Spleen (tissue), 11 donors: Measurements from ENCODE around the gene TFPT. TPM values are rescaled to one million over a fixed set of nuclear protein-coding genes. Genes with fewer than 3 reads are reported as not detected.
A peak's percentile ranks its signal among the peaks of the same experiment; 100 is the strongest.

Source experiments
- DNase-seq: peaks from one replicate; pipeline ENCODE4 v3.0.0-alpha.2; 2020
- H3K27ac ChIP-seq, 8 donors: fragments of 200-600 bp; sonication (generic) in 7 of 8; 1 replicate in 4 of 8; 2 replicates in 4 of 8; pipeline versions ENCODE4 v1.5.0 to v1.8.0; 2016 to 2021; ENCODE audit warnings: inconsistent platforms in 4 of 8, mild to moderate bottlenecking in 4 of 8, moderate library complexity in 1 of 8
- H3K27me3 ChIP-seq, 7 donors: fragments of 200-600 bp; sonication (generic) in 6 of 7; replicated peaks in 1 of 7; 1 replicate in 4 of 7; 2 replicates in 3 of 7; pipeline versions ENCODE4 v1.5.0 to v1.8.0; 2016 to 2021; ENCODE audit warnings: inconsistent platforms in 3 of 7, mild to moderate bottlenecking in 1 of 7
- H3K36me3 ChIP-seq, 6 donors: fragments of 200-600 bp; sonication (generic) in 5 of 6; 1 replicate in 4 of 6; 2 replicates in 2 of 6; pipeline versions ENCODE4 v1.5.0 to v1.8.0; 2016 to 2021; ENCODE audit warnings: inconsistent platforms in 2 of 6
- H3K4me1 ChIP-seq, 6 donors: fragments of 200-600 bp; sonication (generic) in 5 of 6; 1 replicate in 3 of 6; 2 replicates in 3 of 6; pipeline versions ENCODE4 v1.5.0 to v1.8.0; 2016 to 2021; ENCODE audit warnings: inconsistent platforms in 3 of 6
- H3K4me3 ChIP-seq, 8 donors: fragments of 200-600 bp; sonication (generic) in 7 of 8; 1 replicate in 4 of 8; 2 replicates in 4 of 8; pipeline versions ENCODE4 v1.5.0 to v1.8.0; 2016 to 2021; ENCODE audit warnings: inconsistent platforms in 4 of 8, mild to moderate bottlenecking in 4 of 8, moderate library complexity in 2 of 8
- H3K9me3 ChIP-seq, 8 donors: fragments of 200-600 bp; sonication (generic) in 7 of 8; 1 replicate in 4 of 8; 2 replicates in 4 of 8; pipeline versions ENCODE4 v1.5.0 to v1.8.0; 2016 to 2021; ENCODE audit warnings: inconsistent platforms in 4 of 8
- CTCF ChIP-seq, 11 experiments: fragments of 200-600 bp in 7 of 11; fragments of 450-650 bp in 4 of 11; sonication (generic) in 4 of 11; IDR thresholded peaks in 8 of 11; conservative IDR thresholded peaks in 3 of 11; 1 replicate in 7 of 11; 2 replicates in 4 of 11; pipeline versions ENCODE4 v1.4.0 to v1.8.0; 2016 to 2021; ENCODE audit warnings: antibody characterized with exemption in 11 of 11, inconsistent platforms in 4 of 11, mild to moderate bottlenecking in 1 of 11
- POLR2A ChIP-seq, 3 donors: fragments of 450-650 bp; IDR thresholded peaks; one replicate each; pipeline ENCODE4 v1.5.1; 2017; ENCODE audit warnings: antibody characterized with exemption in 3 of 3, mild to moderate bottlenecking in 1 of 3
- POLR2AphosphoS5 ChIP-seq, 3 donors: sonication (generic); formaldehyde crosslinking; IDR thresholded peaks; one replicate each; pipeline ENCODE4 v1.5.1; 2017; ENCODE audit warnings: antibody characterized with exemption in 3 of 3
- WGBS, 5 donors: extraction: QIAGEN DNeasy Blood & Tissue Kit in 3 of 5; methylation state at CpG; one replicate each; pipeline versions ENCODE4 v1.1.5 to v1.1.7; 2013 to 2018; 5-methylcytosine and 5-hydroxymethylcytosine counted together
- intact Hi-C: fragments of 100-400 bp; cut with DNase I; formaldehyde crosslinking; loops from one replicate; pipeline ENCODE4 v1.15.0; 2023; ENCODE audit warnings: low total_unique reads
- polyA plus RNA-seq, 3 donors: library from polyadenylated mRNA; stranded (reverse); fragments of 200-250 nt; gene quantifications; one replicate each; pipeline ENCODE4 v1.2.1, GENCODE V29; 2013
- total RNA-seq, 7 donors: library from RNA; depleted of rRNA in 3 of 7; stranded (reverse); fragments of >200 nt in 3 of 7; fragmentation: NEBNext Ultra II Directional in 4 of 7; extraction: Animal tissue kit (Norgen Biotek cat#: 25700) in 4 of 7; gene quantifications; one replicate each; pipeline versions ENCODE4 v1.1.0 to v1.2.1, GENCODE V29; 2016 to 2021
- donor health status: healthy with polysubstance abuse.
- donor health status: DM: no; HTN: no; CAD: no; lungs with moderate emphysema.
- donor health status: DM: no; HTN: no; CAD: no.
- donor health status: Bipolar disorder and iron deficiency.
- donor health status: healthy.
- donor health status: DM: no; HTN: no; CAD: no.
- donor health status: DM: yes; HTN: yes; CAD: no.

The TFPT gene
- total and polyA plus RNA-seq, 10 donors, result 16.5 to 36.5 (median 21.8) TPM

DNA sequence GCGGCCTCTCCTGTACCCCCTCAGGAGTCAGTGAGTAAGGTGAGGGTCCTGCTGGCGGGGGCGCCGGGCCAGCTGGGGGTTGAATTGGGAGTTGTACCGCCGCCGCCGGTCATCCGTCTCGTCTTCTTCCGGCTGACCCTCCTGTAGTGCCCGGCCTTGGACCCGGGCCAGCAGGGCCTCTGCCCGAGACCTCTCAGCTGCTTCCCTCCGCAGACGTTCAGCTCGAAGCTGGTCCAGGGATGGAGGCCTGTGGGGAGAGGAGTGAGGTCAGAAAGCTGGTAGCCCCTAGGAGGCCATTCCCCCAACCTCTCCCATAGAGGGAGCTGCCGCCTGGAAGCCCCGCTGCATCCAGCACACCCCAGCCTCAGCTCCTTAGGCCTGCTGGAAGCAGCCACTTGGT is 40.2 kb upstream of the TFPT start:
- 75 to 85% (median 80%) methylated on average over 13 to 19 of the region's 19 CpGs for WGBS, 5 donors
- TF ChIP-seq CTCF (IDR thresholded peaks at IDR 0.05 in 8 of 11, conservative IDR thresholded peaks at IDR 0.05 in 3 of 11), result no peak
- TF ChIP-seq POLR2AphosphoS5 (IDR thresholded peaks at IDR 0.05), result peak in 2 of 3 donors; percentile 48 to 77
- Histone ChIP-seq H3K36me3 (peaks cover 2 to 78% (median 75%) of the 10 kb centered on the region in 6 donors), H3K9me3 (no peaks in the 10 kb centered on the region), H3K4me3 (no peak overlapping the region), H3K27ac (peak overlapping the region in 5 of 8 donors; percentile 24 to 68 (median 50)), H3K4me1 (peaks cover 14 to 72% (median 48%) of the 10 kb centered on the region in 6 donors), H3K27me3 (no peaks in the 10 kb centered on the region)
- no peak for DNase-seq
- intact Hi-C loops, result no loop called here

DNA sequence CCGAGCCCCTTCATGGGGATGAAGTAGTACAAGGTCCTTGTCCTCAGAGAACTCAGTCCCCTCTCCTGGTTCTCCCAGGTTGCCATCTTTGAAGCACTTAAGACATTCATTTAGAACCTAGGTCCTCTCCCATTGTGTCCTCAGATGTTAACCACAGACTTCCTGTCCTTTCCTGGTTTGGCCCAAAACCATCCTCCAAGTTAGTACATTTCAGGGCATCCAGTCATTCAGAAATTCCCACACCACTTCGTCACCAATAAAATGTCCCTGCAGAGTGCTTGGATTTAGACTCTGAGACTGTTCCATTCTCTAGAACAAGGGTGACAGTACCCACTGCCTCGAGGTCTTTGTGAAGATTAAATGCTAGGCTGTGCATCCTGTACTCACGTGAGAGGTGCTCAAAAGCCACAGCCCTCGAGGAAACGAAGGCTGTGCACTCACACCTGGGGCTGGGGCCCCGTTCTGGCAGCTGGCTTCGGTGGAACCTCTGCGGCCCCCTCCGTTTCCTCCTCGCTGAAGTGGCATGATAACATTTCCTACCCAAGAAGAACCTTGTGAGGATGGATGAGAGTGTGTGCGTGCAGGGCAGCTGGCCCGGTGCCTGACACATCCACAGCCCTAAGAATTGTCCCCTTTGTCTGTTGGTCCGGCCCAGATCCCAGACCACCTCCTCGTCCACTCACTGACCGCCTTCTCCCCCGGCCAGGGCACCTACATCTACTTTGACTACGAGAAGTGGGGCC is 39.3 kb upstream of the TFPT start:
- no peak overlapping the region for H3K4me3 ChIP-seq
- intact Hi-C loops, result no loop called here
- TF ChIP-seq POLR2A (IDR thresholded peaks at IDR 0.05) (no peak), POLR2AphosphoS5 (IDR thresholded peaks at IDR 0.05) (peak; percentile 52 to 64 (median 62))
- no peak for DNase-seq
- peaks cover 2 to 87% (median 84%) of the 10 kb centered on the region in 6 donors for H3K36me3 ChIP-seq
- H3K27ac ChIP-seq, result peak overlapping the region in 5 of 8 donors; percentile 20 to 68 (median 50)
- H3K9me3 ChIP-seq, result no peaks in the 10 kb centered on the region
- no peaks in the 10 kb centered on the region for H3K27me3 ChIP-seq
- H3K4me1 ChIP-seq, result peaks cover 8 to 64% (median 40%) of the 10 kb centered on the region in 6 donors
- WGBS, 5 donors, result 48 to 55% (median 52%) methylated on average over 15 to 18 of the region's 18 CpGs

- Histone ChIP-seq H3K9me3 (no peaks in the 10 kb centered on the region), H3K27me3 (no peaks in the 10 kb centered on the region), H3K27ac (peak overlapping the region in 3 of 8 donors; percentile 10 to 50 (median 27)), H3K4me1 (peaks cover 6 to 69% (median 37%) of the 10 kb centered on the region in 6 donors), H3K36me3 (peaks cover 2 to 96% (median 94%) of the 10 kb centered on the region in 6 donors), H3K4me3 (no peak overlapping the region)
- no peak for TF ChIP-seq CTCF (IDR thresholded peaks at IDR 0.05 in 8 of 11, conservative IDR thresholded peaks at IDR 0.05 in 3 of 11)
- peak; percentile 45 to 60 (median 58) for TF ChIP-seq POLR2AphosphoS5 (IDR thresholded peaks at IDR 0.05)
- 86 to 93% (median 91%) methylated on average over 7 to 10 of the region's 10 CpGs for WGBS, 5 donors
- intact Hi-C loops, result no loop called here
- DNase-seq, result no peak
These were observed 38.4 kb upstream of the TFPT start for GRCh38 chr19:54153731-54154326.

GRCh38 chr19:54152878-54153524 is 37.5 kb upstream of the TFPT start:
- Histone ChIP-seq H3K4me3 (no peak overlapping the region), H3K9me3 (no peaks in the 10 kb centered on the region), H3K4me1 (peaks cover 0 to 69% (median 28%) of the 10 kb centered on the region in 6 donors), H3K27ac (peak overlapping the region in 2 of 8 donors; percentile 10 to 27), H3K36me3 (peaks cover 2 to 100% (median 100%) of the 10 kb centered on the region in 6 donors), H3K27me3 (no peaks in the 10 kb centered on the region)
- peak in 2 of 3 donors; percentile 3 to 55 for TF ChIP-seq POLR2AphosphoS5 (IDR thresholded peaks at IDR 0.05)
- TF ChIP-seq CTCF (IDR thresholded peaks at IDR 0.05 in 8 of 11, conservative IDR thresholded peaks at IDR 0.05 in 3 of 11), result no peak
- DNase-seq, result no peak
- WGBS, 5 donors, result 93 to 95% (median 94%) methylated on average over 22 to 25 of the region's 25 CpGs
- intact Hi-C loops, result no loop called here
